Thoracic aorta (tissue), 2 donors: Measurements from ENCODE around the gene TMEM242. TPM values are rescaled to one million over a fixed set of nuclear protein-coding genes. Genes with fewer than 3 reads are reported as not detected.

Experiments used
- ATAC-seq: fragments of 150-250 bp; one replicate; pipeline ENCODE4 v1.8.0; 2017; ENCODE audit warnings: low read depth; ENCODE audit not compliant: insufficient number of reproducible peaks, low FRiP score
- DNase-seq: peaks from one replicate; pipeline ENCODE4 v3.0.0-alpha.2; 2020; ENCODE audit warnings: low spot score
- H3K27ac ChIP-seq, 2 donors: fragments of 200-600 bp; sonication (generic); 1 replicate in 1 of 2; 2 replicates in 1 of 2; pipeline ENCODE4 v1.5.1; 2016; ENCODE audit warnings: mild to moderate bottlenecking in 2 of 2, moderate library complexity in 2 of 2
- H3K27me3 ChIP-seq: fragments of 200-600 bp; sonication (generic); replicated peaks from 2 replicates; pipeline ENCODE4 v1.6.0; 2016; ENCODE audit warnings: mild to moderate bottlenecking; ENCODE audit not compliant: insufficient read depth
- H3K36me3 ChIP-seq: fragments of 200-600 bp; sonication (generic); one replicate; pipeline ENCODE4 v1.5.1; 2016
- H3K4me1 ChIP-seq, 2 donors: fragments of 200-600 bp; sonication (generic); 1 replicate in 1 of 2; 2 replicates in 1 of 2; pipeline versions ENCODE4 v1.5.1 to v1.6.0; 2016; ENCODE audit warnings: low read depth in 2 of 2, mild to moderate bottlenecking in 1 of 2; ENCODE audit not compliant: control insufficient read depth in 1 of 2
- H3K4me3 ChIP-seq: fragments of 200-600 bp; sonication (generic); 2 replicates; pipeline ENCODE4 v1.5.1; 2016; ENCODE audit warnings: mild to moderate bottlenecking
- H3K9me3 ChIP-seq: fragments of 200-600 bp; sonication (generic); 2 replicates; pipeline ENCODE4 v1.5.1; 2016
- total RNA-seq, 2 donors: library from RNA; depleted of rRNA; stranded (reverse); fragments of >200 nt; gene quantifications; one replicate each; pipeline versions ENCODE4 v1.1.0 to v1.2.3, GENCODE V29; 2016
- TF ChIP-seq, protein P1 (sequence below): fragments of 200-600 bp; sonication (generic); IDR thresholded peaks from one replicate; pipeline ENCODE4 v1.5.1; 2019; ENCODE audit warnings: antibody characterized with exemption

Gene TMEM242
- total RNA-seq, 2 donors from 2014 or later = 7.3 to 8.8 TPM

DNA sequence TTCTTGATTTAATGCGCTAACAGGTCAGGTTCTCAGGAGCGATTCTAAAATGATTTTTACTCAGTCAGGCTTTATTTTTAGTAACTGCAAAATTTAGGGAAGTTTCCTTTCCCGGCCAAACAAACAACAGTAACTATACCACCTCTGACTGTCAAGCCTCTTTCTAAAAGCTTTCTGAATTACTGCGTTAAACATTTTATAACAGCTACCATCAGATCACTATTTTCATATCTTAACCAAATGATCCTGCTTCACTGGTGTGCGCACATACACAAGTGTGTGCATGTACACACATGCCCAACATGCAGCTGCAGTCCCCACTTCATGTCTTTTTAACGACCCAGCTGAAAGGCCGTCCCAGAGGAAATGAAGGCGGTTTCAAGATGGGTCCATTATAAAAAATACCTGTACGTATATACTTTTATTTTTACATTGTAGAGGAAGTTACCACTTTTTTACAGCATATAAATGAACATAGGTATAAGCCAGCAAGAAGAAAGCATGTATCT lies 25.0 kb downstream of the TMEM242 start:
- Histone ChIP-seq H3K9me3 (no peaks in the 10 kb centered on the region), H3K4me1 (peaks cover 8 to 10% of the 10 kb centered on the region in 2 donors), H3K36me3 (no peaks in the 10 kb centered on the region), H3K27ac (no peak overlapping the region), H3K27me3 (no peaks in the 10 kb centered on the region), H3K4me3 (no peak overlapping the region)
- DNase-seq (no peak), ATAC-seq (no peak)
- TF ChIP-seq, protein P1, sequence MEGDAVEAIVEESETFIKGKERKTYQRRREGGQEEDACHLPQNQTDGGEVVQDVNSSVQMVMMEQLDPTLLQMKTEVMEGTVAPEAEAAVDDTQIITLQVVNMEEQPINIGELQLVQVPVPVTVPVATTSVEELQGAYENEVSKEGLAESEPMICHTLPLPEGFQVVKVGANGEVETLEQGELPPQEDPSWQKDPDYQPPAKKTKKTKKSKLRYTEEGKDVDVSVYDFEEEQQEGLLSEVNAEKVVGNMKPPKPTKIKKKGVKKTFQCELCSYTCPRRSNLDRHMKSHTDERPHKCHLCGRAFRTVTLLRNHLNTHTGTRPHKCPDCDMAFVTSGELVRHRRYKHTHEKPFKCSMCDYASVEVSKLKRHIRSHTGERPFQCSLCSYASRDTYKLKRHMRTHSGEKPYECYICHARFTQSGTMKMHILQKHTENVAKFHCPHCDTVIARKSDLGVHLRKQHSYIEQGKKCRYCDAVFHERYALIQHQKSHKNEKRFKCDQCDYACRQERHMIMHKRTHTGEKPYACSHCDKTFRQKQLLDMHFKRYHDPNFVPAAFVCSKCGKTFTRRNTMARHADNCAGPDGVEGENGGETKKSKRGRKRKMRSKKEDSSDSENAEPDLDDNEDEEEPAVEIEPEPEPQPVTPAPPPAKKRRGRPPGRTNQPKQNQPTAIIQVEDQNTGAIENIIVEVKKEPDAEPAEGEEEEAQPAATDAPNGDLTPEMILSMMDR = no peak

DNA sequence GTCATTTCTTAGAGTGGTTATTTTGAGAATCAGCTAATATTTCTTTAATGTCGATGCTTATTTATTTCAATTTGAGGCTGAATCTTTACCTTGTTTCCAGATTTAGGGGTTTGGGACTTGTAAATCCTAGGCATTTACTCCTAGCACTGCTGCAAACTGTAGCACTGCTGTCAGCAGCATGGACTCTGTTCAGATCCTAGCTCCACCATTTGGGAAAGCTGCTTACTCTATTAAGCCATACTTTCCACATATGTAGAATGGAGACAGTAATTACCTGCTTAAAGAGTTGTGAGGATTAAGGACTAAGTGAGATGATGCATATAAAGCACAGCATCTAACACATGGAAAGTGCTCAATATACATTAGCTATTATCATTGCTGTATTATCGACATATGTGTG lies 28.7 kb downstream of the TMEM242 start:
- H3K4me3 ChIP-seq = no peak overlapping the region
- TF ChIP-seq, protein P1 = no peak
- H3K9me3 ChIP-seq = no peaks in the 10 kb centered on the region
- H3K4me1 ChIP-seq = peaks cover 0 to 3% of the 10 kb centered on the region in 2 donors
- no peak for DNase-seq
- no peak overlapping the region for H3K27ac ChIP-seq
- no peaks in the 10 kb centered on the region for H3K27me3 ChIP-seq
- H3K36me3 ChIP-seq = peaks cover 18% of the 10 kb centered on the region
- ATAC-seq = no peak

DNA sequence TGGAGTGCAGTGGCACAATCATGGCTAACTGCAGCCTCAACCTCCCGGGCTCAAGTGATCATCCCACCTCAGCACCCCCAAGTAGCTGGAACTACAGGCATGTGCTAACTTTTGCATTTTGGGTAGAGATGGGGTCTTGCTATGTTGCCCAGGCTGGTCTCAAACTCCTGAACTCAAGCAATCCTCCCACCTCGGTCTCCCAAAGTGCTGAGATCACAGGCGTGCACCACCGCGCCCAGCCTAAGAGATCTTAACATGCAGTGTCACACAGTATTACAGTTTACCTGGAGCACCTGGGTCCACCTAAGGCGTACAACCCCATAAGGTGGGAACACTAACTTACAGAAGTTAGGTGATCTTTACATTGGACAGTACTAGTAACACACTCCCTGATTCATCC lies 29.5 kb downstream of the TMEM242 start:
- Histone ChIP-seq H3K27ac (no peak overlapping the region), H3K27me3 (no peaks in the 10 kb centered on the region), H3K4me1 (peaks cover 0 to 3% of the 10 kb centered on the region in 2 donors), H3K36me3 (peaks cover 19% of the 10 kb centered on the region), H3K9me3 (no peaks in the 10 kb centered on the region), H3K4me3 (no peak overlapping the region)
- DNase-seq (no peak), ATAC-seq (no peak)
- TF ChIP-seq, protein P1 = no peak

DNA sequence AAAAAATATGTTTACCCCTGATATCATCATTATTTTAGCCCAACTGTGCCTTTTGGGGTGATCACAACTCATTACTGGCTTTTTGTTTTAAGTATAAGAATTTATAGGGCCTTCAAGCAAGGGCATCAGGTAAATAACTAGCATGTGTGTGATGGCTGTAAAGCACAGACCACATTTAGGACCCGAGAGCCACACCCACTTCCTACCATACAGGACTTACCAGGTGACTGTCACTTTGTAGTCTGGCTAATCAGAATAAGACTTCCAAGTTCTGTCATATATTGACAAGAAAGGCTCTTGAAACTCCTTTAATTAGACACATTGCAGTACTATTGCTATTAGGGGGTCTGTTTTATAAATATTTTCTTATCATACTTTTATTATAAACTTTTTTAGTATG lies 31.1 kb downstream of the TMEM242 start:
- H3K36me3 ChIP-seq = peaks cover 19% of the 10 kb centered on the region
- H3K27ac ChIP-seq = no peak overlapping the region
- H3K27me3 ChIP-seq = no peaks in the 10 kb centered on the region
- H3K4me3 ChIP-seq = no peak overlapping the region
- DNase-seq (no peak), ATAC-seq (no peak)
- TF ChIP-seq, protein P1 = no peak
- no peaks in the 10 kb centered on the region for H3K9me3 ChIP-seq
- no peaks in the 10 kb centered on the region for H3K4me1 ChIP-seq

DNA sequence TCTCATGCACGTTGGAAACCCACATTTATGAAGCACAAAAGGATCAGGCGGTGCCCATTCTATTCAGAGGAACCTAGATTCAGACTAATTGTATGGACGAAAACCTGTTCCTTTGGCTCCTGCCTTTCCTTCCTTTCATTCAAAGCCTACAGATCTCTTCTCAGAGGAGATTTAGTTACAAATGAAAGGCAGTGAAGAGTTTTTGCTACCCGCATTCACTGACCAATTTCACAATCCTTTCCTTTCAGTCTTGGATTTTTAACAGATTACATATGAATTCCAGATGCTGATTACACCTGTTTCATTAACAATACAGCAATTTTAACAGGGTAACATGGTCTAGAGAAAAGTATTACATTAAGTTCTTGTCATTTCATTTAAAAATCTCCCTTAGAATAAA lies 32.0 kb downstream of the TMEM242 start:
- TF ChIP-seq, protein P1 = no peak
- DNase-seq (no peak), ATAC-seq (no peak)
- no peak overlapping the region for H3K27ac ChIP-seq
- no peaks in the 10 kb centered on the region for H3K27me3 ChIP-seq
- H3K36me3 ChIP-seq = peaks cover 19% of the 10 kb centered on the region
- H3K9me3 ChIP-seq = no peaks in the 10 kb centered on the region
- no peak overlapping the region for H3K4me3 ChIP-seq
- no peaks in the 10 kb centered on the region for H3K4me1 ChIP-seq
